Skeletal muscle cell (primary cell): ENCODE data around the gene GTPBP6.
"Not testable (repeated sequence)": the region's sequence is repeated elsewhere in the genome, so short reads cannot be mapped to it uniquely, and the experiment has no call there.

Experiments used
- DNase-seq: peaks from one replicate; pipeline ENCODE4 v3.0.0-alpha.2; 2010; ENCODE audit warnings: low read depth
- H3K4me3 ChIP-seq: 2 replicates; pipeline ENCODE4 v1.5.1; 2011; ENCODE audit warnings: low read depth, mild to moderate bottlenecking, control low read depth, low read length, moderate library complexity

The GTPBP6 gene

GRCh38 chrX:337331-337831 is 18.8 kb upstream of the GTPBP6 start:
- DNase-seq: no peak
- no peak overlapping the region for H3K4me3 ChIP-seq

- H3K4me3 ChIP-seq: no peak overlapping the region
- no peak for DNase-seq
Observed at GRCh38 chrX:336227-336626, 17.6 kb upstream of the GTPBP6 start.

- H3K4me3 ChIP-seq: no peak overlapping the region
- DNase-seq: no peak
Observed at GRCh38 chrX:335758-336155, 17.2 kb upstream of the GTPBP6 start.

- no peak for DNase-seq
- H3K4me3 ChIP-seq: no peak overlapping the region
Observed at GRCh38 chrX:334971-335757, 16.6 kb upstream of the GTPBP6 start.

DNA sequence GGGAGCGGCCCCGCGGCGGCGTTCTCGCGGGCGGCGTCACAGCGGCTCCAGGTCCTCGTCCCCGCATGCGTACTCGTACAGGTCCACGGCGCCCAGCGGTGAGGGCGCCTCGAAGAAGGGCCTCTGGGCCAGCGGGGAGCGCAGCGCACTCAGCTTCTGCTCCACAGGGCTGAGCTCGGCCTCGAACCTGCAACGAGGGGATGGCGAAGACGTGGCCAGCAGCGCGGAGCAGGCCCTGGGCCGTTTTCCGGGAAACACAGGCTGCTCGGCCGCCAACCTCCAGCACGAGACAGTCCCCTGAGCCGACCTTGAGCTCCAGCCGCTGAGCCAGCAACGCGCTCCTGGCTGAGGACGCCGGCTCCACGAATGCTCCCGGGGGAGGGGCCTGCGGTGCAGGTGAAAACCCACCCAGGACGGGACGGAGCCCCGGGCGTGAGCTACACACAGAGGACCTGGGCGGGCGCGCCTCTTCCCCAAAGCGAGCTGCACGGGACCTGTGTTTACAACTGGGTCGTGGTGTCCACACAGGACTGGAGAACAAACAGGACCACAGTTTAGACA is 15.8 kb upstream of the GTPBP6 start:
- DNase-seq: no peak

GRCh38 chrX:333611-334311 is 15.2 kb upstream of the GTPBP6 start:
- DNase-seq: no peak
- H3K4me3 ChIP-seq: no peak overlapping the region

More for the DNA sequence above, 15.8 kb upstream of the GTPBP6 start:
- no peak overlapping the region for H3K4me3 ChIP-seq

GRCh38 chrX:332916-333610 is 14.5 kb upstream of the GTPBP6 start:
- DNase-seq: no peak
- H3K4me3 ChIP-seq: no peak overlapping the region

DNA sequence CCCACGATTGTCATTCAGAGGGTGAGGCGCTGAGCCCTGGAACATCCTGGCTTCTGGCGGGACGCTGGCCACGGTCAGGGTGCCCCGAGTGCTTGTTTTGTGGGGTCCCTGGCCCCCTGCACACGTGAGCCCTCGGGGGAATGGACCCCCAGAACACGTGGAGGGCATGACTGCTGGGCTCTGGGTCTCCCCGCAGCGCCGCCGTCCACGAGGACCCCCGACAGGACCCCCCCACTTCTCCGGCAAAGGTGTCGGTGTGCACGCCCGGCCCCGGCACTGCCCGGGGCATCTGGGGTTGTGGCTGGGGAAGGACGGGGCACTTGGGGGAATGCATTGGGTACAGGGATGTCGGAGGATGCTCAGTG is 13.9 kb upstream of the GTPBP6 start:
- DNase-seq: no peak
- H3K4me3 ChIP-seq: no peak overlapping the region

- peak overlapping the region; percentile 23 for H3K4me3 ChIP-seq
Observed at GRCh38 chrX:331825-332495, 13.4 kb upstream of the GTPBP6 start.

GRCh38 chrX:331151-331824 is 12.7 kb upstream of the GTPBP6 start:
- DNase-seq: peak; percentile 11
- peak overlapping the region; percentile 23 for H3K4me3 ChIP-seq

More at GRCh38 chrX:331825-332495, 13.4 kb upstream of the GTPBP6 start:
- no peak for DNase-seq

- no peak for DNase-seq
- H3K4me3 ChIP-seq: no peak overlapping the region
Observed at GRCh38 chrX:330726-331150, 12.1 kb upstream of the GTPBP6 start.

DNA sequence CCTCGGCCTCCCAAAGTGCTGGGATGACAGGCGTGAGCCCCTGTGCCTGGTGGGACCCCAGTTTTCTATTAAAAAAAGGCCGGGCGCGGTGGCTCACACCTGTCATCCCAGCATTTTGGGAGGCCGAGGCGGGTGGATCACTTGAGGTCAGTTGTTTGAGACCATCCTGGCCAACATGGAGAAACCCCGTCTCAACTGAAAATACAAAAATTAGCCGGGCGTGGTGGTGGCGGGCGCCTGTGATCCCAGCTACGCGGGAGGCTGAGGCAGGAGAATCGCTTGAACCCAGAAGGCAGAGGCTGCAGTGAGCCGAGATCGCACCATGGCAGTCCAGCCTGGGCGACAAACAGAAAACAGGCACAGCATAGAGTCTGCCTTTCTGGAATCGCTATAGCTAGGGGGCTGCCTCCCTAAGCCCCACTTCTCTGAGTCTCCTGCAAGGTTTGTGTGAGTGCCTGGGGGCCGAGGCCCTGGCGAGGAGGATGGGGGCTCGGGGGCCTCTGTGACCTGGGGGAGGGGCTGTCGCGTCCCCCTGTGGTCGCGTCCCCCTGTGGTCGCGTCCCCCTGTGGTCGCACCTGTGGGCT is 11.6 kb upstream of the GTPBP6 start:
- H3K4me3 ChIP-seq, DNase-seq: not testable (repeated sequence)

- no peak overlapping the region for H3K4me3 ChIP-seq
- no peak for DNase-seq
Observed at GRCh38 chrX:329291-329910, 10.8 kb upstream of the GTPBP6 start.

DNA sequence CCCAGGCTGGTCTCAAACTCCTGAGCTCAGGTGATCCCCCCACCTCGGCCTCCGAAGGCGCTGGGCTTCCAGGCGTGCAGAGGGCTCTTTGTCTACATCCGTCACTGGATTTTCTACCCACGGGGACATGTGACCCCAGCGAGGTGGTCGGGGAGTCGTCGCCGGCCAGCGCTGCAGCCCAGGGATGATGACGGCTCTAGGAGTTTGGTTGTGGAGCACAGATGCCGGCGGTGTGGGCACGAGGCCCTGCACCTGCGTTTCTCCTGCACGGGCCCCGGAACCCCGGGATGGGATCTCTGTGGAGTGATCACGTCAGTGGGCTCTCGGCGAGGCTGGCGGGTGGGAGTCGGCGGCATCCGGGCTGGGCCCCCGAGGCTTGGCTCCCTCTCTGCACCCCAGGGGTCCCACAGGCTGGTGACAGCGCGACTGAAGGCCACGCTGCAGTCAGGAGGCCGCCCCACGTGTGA is 9.1 kb upstream of the GTPBP6 start:
- H3K4me3 ChIP-seq: no peak overlapping the region
- no peak for DNase-seq

- DNase-seq, H3K4me3 ChIP-seq: not testable (repeated sequence)
Observed at GRCh38 chrX:324664-325063, 6.1 kb upstream of the GTPBP6 start.

GRCh38 chrX:323721-324628 is 5.4 kb upstream of the GTPBP6 start:
- peak; percentile 7 for DNase-seq
- H3K4me3 ChIP-seq: no peak overlapping the region
